Adrenal gland (tissue), 5 donors: ENCODE measurements around the gene MPP2.

ENCODE experiments used
- POLR2A ChIP-seq, 2 donors: fragments of 450-650 bp; IDR thresholded peaks; one replicate each; pipeline ENCODE4 v1.6.1; 2017; ENCODE audit warnings: antibody characterized with exemption in 2 of 2, mild to moderate bottlenecking in 2 of 2, moderate library complexity in 1 of 2
- TF ChIP-seq, protein P1 (sequence below), 6 experiments: fragments of 450-650 bp in 4 of 6; fragments of 200-600 bp in 2 of 6; sonication (generic) in 1 of 6; IDR thresholded peaks; 1 replicate in 5 of 6; 2 replicates in 1 of 6; pipeline versions ENCODE4 v1.5.1 to v1.8.0; 2016 to 2021; ENCODE audit warnings: antibody characterized with exemption in 6 of 6, mild to moderate bottlenecking in 2 of 6, moderate library complexity in 1 of 6
- donor health status: DM: no; HTN: no; CAD: no.

DNA sequence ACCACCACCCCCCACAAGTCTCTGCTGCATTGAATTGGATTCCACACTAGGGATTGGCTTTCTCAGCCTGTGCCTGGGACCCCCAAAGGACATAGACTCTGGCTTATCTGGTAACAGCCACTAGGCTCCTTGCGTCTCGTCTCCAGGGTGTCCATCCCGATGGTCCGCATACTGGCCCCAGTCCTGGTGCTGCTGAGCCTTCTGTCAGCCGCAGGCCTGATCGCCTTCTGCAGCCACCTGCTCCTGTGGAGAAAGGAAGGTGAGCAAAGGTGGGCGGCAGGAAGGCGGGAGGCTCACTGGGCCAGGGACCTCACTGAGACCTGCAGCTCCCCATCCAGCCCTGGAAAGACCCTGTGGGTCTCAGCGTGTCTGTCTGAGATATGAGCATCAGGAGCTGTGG lies 52.3 kb downstream of the MPP2 start:
- TF ChIP-seq, protein P1, sequence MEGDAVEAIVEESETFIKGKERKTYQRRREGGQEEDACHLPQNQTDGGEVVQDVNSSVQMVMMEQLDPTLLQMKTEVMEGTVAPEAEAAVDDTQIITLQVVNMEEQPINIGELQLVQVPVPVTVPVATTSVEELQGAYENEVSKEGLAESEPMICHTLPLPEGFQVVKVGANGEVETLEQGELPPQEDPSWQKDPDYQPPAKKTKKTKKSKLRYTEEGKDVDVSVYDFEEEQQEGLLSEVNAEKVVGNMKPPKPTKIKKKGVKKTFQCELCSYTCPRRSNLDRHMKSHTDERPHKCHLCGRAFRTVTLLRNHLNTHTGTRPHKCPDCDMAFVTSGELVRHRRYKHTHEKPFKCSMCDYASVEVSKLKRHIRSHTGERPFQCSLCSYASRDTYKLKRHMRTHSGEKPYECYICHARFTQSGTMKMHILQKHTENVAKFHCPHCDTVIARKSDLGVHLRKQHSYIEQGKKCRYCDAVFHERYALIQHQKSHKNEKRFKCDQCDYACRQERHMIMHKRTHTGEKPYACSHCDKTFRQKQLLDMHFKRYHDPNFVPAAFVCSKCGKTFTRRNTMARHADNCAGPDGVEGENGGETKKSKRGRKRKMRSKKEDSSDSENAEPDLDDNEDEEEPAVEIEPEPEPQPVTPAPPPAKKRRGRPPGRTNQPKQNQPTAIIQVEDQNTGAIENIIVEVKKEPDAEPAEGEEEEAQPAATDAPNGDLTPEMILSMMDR (IDR thresholded peaks at IDR 0.05), result no peak
- TF ChIP-seq POLR2A (IDR thresholded peaks at IDR 0.05), result no peak
